NCI-H524 (cell line): ENCODE data around the gene BTRC.
"Not testable (repeated sequence)": the region's sequence is repeated elsewhere in the genome, so short reads cannot be mapped to it uniquely, and the experiment has no call there.

Experiments
- DNase-seq, 2 experiments: peaks; one replicate each; lab custom pipeline; 2025; lab: John Stamatoyannopoulos, UW

The BTRC gene

DNA sequence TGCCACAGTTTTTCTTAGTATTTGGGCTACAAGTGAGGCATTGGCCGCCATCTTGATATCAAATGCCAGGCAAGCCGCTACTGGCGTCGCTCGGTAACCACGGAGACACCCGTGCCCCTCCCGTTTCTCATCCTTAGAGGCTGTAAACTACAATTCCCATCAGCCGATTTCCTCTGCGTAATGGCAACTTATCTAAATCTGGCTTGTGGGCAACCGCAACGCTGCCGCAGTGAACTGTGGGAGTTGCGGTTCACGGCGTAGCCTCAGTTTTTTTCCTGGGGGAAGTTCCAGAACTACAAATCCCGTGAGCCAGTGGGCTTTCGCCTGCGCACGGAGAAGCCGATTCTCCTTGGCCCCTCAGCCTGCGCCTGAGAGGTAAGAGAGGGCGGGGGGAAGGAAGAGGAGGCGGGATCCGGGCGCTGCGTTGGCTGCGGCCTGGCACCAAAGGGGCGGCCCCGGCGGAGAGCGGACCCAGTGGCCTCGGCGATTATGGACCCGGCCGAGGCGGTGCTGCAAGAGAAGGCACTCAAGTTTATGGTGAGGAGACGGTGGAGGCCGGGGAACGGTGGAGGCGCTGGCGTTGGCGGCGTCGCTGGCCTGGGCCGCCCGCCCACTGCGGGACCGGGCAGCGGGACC is at the start of gene BTRC:
Gene BTRC, plus strand, starts transcription at position 474 of the 636 bp plus-strand sequence. Its CDS starts 16 bp downstream, at position 490.
- DNase-seq, result peak; percentile 86 to 95

DNA sequence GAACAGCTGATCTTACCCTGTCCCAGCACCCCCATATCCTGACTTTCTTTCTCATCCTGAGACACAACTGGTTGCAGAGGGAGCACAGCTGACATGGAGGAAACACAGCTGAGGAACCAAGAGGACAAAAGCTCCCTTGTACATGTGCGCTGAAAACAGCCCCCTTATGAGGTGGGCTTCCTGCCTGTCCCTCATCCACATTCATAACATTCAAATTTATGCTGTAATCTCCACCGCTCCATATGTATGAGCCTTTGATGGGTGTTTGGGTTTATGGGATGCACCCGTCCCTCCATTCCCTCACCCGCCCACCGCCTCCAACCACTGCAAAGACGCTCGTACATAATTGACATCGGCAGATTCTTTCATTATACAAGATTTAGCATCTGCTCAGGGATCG is 49.6 kb upstream of the BTRC start:
- DNase-seq, result no peak

DNA sequence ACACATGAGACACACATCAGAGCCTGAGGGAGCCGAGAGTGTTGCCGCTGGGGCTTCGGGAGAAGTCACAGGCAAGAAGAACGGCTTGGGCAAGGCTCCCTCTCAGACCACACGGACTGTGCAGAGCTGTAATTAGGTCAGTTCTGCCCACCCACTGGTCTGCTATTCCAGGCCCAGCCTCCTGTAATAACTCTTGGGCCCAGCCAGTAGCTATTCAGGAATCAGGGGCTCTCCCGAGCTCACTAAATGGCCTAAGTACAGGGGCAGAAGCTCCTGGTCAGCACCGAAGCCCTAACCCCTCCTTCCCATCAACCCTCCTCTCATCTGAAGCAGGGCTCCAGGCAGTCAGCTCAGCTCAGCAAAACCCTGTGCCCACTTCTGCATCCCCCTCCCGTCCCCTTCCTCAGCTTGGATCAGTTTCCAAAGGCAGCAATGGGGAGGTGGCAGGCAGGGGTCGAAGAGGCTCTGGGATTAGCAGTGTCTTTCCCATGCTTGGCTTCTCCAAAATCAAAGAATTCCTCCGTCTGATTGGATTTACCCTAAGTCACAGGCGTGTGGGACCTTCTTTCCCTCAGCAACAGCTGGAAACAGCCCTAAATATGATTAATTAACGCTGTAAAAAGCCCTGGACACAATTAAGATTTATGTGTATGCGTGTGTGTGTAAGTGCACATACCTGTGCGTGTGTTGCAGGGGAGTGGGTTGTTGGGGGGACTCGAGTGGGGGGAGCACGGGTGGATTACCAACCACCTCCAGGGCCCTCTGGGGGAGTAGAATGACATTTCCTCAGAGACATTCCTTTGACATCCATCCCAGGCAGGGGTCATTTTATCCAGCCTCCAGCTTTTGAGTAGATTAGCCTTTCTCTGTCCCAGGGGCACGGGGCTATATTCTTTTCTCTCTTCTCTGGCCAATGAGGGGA is 48.4 kb upstream of the BTRC start:
- no peak for DNase-seq

DNA sequence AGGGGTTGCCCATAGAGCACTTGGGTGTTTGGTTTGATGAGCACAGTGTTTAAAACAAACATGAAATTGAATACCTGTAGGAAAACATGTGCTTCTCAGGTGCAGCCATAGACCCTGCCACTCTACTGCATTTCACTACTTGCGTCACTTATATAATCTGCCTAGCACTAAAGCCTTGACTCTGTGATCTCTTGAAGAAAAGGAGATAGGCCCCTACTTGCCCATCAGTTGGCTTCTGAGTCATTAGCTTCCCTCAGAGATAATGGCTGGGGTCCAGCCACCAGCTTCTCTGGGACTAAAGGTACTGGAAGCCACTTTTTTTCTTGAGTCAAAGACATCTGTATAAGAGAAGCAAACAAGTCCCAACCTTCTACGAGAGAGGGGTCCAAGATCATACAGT is 45.9 kb upstream of the BTRC start:
- DNase-seq, result no peak

DNA sequence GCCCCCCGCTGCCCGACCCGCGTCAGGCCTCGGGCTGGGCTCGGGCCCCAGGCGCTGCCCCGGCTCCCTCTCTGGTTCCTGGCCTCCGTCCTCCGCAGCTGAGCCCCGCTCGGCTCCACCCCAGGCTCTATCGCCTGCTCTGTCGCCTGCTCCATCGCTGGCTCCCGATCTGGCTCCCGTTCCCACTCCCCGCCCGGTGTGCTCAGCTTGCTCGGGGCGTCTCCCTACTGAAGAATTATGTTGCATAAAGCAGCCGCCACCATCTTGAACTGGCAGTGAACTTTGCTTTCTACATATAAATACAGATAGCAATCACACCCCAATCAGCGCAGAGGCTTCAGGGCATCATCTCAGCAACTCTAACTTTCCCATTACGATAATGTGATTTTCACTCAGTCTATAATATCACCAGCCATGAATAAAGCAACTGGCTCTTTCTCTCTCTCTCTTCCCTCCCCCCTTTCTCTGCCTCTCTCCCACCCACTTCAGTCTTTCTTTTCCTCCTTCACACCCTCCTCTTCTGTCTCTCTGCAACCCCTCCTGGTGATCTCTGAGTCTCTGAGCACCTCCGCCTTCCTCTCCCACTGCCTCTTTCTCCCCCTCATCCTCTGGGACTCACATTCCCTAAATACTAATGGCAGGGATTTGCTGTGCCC is 43.3 kb upstream of the BTRC start:
- no peak for DNase-seq

DNA sequence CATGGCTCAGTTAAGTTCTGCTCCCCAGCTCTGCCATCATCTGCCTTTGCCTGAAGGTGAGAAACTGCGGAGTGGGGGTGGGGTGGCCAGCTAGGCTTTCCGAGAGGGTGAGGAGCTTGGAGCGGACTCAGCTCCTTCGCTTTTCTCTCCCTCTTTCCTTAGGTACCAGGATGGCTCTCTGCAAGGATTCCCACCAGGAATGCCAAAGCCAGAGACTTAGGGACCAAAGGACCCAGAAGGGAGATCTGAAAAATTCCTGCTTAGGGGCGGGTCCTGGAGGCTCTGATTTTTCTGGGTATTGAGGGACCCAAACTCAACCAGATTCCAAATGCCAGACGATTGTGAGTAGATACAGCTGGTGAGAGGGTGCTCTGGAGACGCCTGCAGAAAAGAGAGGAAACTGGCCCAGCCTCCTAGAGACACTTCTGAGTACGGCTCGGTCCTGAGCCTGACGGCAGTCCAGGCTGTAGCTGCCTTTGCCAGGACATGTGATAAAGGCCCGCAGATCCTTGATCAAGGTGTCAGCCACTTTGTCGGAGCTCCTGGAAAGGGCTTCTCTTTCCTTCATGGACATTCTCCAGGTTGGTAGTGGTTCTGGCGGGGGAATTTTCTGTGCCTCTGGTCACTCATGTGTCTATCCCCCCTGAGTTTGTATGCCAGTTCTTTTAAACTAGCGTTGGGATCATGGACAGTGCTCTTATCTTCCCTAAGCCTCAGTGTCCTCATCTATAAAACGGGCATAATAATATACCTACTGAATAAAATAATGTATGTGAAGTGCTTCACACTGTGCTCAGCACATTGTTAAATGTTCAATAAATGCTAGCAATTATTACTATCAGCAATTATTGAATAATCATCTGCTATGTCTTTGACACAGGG is 42.5 kb upstream of the BTRC start:
- no peak for DNase-seq

DNA sequence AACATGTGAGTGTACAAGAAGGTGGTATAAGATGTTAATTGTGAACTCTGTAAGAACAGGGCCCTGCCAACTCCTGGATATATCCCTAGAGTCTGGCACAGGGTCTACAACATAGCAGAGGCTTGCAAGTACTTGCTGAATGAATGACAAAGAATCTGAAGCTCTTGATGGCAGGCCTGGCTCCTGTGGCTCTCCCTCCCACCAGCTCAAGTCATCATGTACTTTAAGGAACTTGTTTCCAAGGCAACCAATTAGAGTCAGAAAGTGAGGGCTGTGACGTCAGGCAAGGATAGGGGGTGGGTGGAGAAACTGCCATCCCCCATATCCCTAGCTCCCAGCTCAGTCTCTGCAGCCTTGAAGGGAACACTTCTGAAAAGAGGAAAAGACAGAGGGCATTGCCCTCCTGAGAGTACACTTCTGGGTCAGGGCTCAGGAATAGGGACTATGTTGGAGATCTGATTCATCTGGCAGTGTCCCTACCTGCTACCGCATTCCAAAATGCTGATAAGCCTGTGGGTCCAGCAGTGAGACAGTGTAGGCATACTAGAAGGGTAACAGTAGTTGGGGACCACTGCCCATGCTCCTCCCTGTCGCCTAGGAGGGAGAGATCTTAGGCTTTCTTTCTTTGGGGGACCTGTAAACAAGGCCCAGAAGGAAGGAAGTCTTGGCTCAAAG is 34.6 kb upstream of the BTRC start:
- DNase-seq, result peak in 1 of 2 experiments; percentile 19

DNA sequence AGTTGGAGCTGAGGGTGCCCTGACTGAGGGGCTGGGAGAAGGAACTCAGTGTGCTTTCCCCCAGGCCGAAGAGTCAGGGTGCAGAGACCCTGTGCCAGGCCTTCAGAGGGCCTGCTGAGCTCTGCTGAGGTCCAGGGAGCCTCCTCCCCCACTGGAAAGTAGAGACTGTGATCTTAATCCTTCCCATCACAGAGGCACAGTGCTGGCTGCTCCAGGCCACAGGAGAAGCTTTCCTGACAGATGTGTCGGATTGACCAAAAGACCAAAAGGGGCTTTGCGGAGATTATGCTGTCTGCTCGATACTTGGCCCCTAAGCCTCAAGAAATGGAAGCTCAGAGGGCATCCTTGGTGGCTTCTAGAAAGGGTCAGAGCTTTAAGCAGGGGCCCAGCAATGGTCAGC is 32.9 kb upstream of the BTRC start:
- DNase-seq, result peak in 1 of 2 experiments; percentile 66

DNA sequence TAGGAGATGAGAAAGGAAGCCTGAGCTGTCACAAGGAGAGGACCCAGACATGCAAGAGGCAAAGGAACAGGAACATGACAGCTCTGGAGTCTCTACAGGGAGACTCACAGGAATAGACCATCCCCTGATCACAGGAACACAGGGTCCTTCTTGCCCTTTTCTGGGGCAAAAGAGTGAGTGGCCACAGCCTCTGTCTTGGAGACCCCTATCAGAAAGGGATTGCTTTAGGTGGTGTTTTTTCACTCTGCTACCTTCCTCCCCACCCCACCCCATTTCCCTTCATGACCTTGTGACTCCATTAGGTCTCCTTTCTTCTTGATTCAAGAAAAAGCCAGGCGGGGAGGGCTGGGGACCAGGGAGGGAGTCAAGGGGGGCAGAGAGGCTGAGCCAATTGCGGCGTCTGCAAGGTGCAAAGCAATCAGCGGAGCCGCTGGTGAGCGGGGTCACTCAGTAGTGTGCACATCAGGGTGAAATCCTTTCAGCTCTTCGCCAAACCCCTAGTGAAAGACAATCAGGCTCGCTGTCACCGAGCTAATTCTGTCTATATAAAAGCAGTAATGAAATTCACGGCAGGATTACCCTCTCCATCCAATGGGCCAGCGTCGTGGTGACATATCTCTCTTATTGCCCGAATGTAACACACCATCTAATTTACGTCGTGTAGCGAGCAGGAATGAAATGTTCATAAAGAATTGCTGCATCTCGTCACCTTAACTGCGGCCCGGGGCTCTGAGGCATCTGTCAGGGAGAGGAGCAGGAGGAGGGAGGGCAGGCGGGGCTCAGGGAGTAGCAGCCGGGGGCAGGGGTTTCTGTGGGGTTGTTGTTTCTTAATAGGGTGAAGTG is 31.5 kb upstream of the BTRC start:
- DNase-seq, result peak; percentile 31 to 43

DNA sequence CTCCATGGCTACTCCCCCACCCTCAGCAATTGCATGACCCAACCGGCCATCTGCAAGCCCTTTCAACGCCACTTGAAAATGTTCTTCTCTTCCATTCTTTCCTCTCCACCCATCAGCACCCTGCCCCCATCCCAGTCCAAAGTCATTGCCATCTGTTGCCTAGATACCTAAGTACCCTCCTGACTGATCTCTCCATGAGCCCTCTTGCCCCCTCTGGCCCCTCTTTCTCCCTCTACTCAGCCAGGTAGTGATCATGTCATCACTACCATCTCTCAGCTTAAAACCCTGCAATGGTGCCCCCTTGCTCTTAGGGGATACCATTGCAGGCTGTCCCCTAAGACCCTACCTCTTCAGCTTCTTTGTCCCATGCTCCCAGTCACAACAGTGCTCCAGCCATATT is 30.5 kb upstream of the BTRC start:
- DNase-seq, result peak; percentile 71 to 77

DNA sequence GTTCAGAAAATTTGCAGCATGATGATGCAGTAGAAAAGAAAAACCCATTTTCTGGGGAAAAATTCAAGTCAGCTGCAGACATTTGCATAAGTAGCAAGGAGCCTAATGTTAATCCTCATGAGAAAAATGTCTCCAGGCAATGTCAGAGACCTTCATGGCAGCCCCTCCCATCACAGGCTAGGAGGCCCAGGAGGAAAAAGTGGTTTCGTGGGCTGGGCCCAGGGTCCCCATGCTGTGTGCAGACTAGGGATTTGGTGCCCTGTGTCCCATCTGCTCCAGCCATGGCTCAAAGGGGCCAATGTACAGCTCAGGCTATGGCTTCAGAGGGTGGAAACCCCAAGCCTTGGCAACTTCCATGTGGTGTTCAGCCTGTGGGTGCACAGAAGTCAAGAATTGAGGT is 26.5 kb upstream of the BTRC start:
- not testable (repeated sequence) for DNase-seq

DNA sequence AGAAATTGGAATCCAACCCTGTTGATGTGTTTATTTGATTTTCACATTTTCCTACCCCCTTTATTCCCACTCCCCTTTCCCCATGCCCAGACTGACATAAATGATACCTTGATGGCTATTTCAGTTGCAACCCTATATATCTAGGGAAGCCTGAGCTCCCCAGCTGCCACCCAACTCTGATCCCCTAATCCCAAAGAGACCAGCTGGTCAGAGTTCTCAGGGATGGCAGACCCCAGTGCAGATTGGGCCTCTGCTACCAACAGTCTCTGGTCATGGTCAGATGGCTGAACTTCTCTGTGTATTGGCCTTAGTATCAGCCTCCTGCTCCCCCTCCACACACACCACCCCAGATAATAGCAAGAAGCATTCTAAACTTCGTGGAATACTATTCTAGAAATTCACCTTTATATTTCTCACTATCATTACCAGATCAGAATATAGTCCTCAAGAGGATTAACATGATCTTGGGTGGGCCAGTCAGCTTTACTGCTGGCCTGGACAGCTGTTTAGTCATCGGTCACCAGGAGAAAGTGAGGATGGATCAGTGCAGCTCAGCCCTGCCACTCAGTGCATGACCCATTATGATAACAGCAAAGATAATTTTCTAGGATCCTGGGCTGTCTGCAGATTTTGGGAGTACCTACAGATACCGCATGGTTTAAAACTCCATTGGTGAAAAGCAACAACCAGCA is 24.5 kb upstream of the BTRC start:
- peak; percentile 50 to 80 for DNase-seq

DNA sequence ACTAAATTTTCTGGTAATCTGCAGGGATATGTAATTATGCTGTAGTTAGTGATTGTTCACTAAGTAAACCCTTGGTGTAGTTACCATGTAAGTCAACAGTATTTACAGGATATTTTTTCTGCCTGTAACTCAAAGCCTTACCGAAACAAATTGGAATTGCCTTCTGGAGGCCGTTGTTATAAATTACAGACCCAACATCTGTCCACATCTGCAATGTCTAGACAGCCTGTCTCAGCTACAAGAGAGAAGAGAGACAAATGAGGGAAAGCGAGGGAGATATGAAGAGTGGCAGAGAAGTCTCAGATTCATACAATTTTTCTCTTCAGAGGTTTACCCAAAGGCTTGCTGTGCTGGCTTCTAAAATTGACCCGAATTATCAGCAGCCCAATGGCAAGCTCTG is 23.7 kb upstream of the BTRC start:
- no peak for DNase-seq

DNA sequence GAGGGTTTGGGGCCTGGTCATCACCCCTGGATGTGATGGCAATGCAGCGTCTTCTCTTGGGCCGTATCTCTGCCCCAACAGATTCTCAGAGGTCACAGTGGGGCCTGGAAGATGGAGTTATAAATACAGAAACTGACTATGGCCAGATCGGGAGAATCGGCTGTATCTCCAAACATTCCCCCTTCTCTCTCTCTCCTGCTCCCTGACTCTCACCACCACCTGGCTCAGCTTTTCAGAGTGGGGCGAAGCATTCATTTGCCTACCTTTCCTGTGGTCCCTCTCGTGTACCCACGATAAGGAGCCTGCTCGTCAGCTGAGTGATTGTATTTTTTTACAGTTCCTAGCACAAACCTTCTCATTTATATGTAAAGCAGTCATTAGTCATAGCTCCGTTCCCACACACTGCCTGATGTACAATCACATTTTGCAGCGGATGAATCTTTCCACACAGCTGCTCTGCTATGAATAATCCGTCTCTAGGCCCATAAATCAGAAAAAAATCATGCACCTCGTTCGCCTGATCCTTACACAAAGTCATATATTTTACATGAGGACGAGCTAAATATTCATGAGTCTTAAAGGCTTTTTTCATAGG is 23.2 kb upstream of the BTRC start:
- peak; percentile 25 to 61 for DNase-seq

DNA sequence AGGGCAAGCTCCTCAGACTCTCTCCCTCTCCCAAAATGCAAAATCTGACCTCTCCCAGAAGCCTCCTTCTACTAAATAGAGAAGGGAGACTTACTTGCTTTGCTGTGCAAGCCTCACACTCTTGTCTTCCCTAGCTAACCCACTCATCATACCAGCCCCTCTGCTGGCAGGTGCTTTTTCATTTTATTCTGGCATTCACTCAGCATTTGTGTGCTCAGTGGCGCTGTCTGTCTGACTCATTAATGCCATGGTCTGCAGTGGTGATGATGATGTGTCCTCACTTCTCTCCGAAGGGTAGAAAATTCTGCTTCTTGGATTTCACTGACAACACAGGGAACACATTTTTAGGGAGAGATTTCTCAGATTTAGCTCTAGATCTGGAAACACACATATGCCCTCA is 22.0 kb upstream of the BTRC start:
- peak in 1 of 2 experiments; percentile 1 for DNase-seq

DNA sequence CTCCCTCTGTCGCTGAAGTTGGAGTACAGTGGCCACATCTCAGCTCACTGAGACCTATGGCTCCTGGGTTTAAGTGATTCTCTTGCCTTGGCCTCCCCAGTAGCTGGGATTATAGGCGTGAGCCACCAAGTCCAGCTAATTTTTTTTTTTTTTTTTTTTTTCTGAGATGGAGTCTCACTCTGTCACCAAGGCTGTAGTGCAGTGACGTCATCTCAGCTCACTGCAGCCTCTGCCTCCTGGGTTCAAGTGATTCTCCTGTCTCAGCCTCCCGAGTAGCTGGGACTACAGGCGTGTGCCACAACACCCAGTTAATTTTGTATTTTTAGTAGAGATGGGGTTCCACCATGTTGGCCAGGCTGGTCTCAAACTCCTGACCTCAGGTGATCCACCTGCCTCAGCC is 19.7 kb upstream of the BTRC start:
- not testable (repeated sequence) for DNase-seq

DNA sequence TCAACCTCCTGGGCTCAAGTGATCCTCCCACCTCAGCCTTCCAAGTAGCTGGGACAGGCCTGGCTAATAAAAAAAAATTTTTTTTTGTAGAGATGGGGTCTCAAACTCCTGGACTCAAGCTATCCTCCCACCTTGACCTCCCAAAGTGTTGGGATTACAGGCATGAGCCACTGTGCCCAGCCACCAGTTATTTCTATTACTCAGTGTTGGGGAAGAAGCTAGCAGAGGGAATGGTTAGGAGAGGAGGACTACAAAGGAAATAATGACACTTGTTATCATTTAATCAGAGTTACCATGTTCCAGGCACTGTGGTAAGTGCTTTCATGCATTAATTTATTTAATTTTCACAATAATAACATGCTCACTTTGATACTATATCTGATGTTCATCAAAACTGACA is 17.6 kb upstream of the BTRC start:
- DNase-seq, result no peak

DNA sequence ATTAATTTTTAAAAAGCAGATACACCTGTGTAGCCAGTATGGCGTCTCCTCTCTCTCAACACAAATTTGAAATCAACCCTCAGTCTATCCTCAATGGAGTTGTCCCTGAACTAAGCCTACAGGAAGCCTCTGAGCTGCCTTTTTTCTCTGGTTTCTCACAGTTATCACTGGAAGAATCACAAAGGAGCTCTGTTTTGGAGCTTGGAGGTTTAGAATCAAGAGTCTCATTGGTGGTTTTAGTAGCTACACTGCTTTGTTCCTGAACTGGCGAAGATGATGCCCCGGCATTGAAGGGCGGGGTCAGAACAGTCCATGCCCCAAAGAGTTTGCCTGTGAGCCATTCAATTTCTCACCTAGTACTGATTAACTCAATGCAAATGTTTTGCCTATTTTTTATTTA is 16.1 kb upstream of the BTRC start:
- no peak for DNase-seq

DNA sequence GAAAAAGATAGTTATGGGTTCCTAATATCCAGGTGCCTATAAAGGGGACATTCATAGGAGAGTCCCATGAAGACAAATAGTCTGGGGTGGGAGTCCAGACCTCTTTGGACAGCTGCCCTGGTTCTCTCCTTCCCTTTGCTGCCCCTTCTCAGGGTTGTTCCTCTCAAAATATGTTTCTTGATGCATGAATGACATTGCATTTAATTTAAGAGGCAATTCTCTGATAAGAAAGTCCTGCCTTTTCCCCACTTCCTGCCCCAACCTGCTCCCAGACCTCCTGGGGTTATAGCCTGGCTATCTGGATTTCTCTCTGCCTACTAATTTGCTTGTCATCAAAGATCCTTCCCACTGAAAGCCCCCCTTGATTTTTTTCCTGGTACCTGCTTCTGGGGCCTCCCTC is 12.5 kb upstream of the BTRC start:
- no peak for DNase-seq
